Activated CD8-positive, alpha-beta memory T cell treated with anti-CD3 and anti-CD28 coated beads for 24 hours (primary cell): ENCODE measurements around the gene MAD2L1BP.

Source experiments
- DNase-seq: peaks from one replicate; pipeline ENCODE4 v3.0.0-alpha.2; 2020

The MAD2L1BP gene

GRCh38 chr6:43683708-43684455 lies 48.2 kb downstream of the MAD2L1BP start:
- no peak for DNase-seq

GRCh38 chr6:43687079-43687436 lies 51.4 kb downstream of the MAD2L1BP start:
- no peak for DNase-seq

GRCh38 chr6:43687437-43688347 lies 52.1 kb downstream of the MAD2L1BP start, which contains the start of gene MRPS18A:
Gene MRPS18A (minus strand): TSS chr6:43687791. CDS start chr6:43687779, 12 bp downstream.
- DNase-seq, result peak; percentile 90

GRCh38 chr6:43689421-43689820 lies 53.8 kb downstream of the MAD2L1BP start:
- no peak for DNase-seq
